22Rv1 (cell line): Measurements from ENCODE around the gene KPNB1.
A peak's percentile ranks its signal among the peaks of the same experiment; 100 is the strongest.

Source experiments
- H3K27ac ChIP-seq: fragments of 450-650 bp; 2 replicates; pipeline ENCODE4 v1.5.1; 2017
- CTCF ChIP-seq: fragments of 450-650 bp; IDR thresholded peaks from 2 replicates; pipeline ENCODE4 v1.5.1; 2017; ENCODE audit warnings: mild to moderate bottlenecking
- ZFX ChIP-seq: fragments of 450-650 bp; IDR thresholded peaks from 2 replicates; pipeline ENCODE4 v1.6.1; 2017; ENCODE audit warnings: antibody characterized with exemption, borderline replicate concordance

The KPNB1 gene

GRCh38 chr17:47728214-47728877 is 78.6 kb downstream of the KPNB1 start:
- H3K27ac ChIP-seq = no peak overlapping the region
- no peak for TF ChIP-seq ZFX
- TF ChIP-seq CTCF = no peak

- TF ChIP-seq CTCF = no peak
- TF ChIP-seq ZFX = no peak
Observed at GRCh38 chr17:47729476-47729875, 79.8 kb downstream of the KPNB1 start.

DNA sequence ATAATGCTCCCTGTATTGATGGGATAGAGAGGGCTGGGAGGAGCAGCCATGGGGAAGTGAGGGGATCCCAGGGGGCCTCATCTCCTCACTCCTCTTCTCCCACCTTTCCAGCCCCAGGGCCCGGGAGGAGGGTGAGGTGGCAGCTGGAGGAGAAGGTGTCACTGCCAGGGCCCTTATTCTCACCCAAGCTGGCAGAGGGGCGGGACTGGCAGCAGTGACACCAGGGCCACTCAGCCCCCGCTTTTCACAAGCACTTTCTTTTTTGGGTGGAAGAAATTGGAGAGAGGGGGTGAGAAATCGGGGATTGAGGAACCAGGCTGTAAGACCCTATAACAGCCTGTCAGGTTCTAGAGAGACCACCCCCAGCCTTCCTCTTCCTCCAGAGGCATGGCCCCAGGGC is 81.0 kb downstream of the KPNB1 start:
- TF ChIP-seq ZFX (no peak), CTCF (no peak)
- no peak overlapping the region for H3K27ac ChIP-seq

More at GRCh38 chr17:47729476-47729875, 79.8 kb downstream of the KPNB1 start:
- H3K27ac ChIP-seq = no peak overlapping the region

DNA sequence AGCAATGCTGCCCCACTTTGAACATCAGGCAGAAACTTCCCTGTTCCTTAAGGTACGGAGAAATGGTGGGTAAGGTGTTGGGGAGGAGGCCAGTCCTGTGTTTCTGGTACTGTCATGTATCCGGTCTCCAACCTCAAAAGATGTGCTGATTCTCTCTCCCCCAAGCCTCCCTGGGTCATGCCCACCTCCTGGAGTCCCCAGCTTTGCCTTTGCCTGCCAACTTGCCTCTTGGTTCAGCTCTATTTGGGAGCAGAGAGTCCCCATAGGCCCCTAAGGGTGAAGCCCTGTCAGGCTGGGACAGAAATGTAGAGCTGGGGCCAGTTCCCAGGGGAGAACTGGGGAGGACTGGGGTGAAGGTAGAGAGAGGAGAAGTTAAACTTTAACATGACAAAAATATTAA is 81.7 kb downstream of the KPNB1 start:
- no peak for TF ChIP-seq CTCF
- no peak for TF ChIP-seq ZFX
- H3K27ac ChIP-seq = no peak overlapping the region

DNA sequence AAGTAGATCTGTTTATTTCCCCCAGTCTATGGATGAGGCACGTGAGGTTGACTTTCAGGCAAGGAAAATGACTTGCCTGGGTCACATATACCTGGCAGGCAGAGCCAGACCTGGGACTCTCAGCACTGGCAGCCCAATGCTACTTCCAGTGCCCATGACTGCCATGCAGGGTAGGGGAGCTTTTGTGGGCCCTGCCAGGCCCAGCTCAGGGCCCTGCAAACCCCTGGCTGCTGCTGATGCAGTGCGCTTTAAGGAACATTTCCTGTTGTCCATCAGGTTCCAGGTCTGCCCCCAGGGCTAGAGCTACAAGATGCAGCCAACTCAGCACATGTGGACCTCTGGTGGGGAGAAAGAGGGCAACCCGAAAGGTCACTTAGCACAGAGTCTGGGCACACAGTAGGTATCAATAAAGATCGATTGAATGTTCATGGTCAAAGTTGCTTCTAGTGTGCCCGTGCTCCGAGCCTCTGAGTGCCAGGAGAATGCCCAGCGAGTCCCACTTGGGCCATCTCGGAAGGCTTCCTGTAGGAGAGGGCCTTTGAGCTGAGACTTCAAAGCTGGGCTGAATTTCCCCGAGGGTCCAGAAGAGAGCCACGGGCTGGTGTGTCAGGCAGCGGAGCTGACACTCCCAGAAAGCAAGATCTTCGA is 82.8 kb downstream of the KPNB1 start:
- TF ChIP-seq CTCF (no peak), ZFX (no peak)
- no peak overlapping the region for H3K27ac ChIP-seq

- H3K27ac ChIP-seq = no peak within 1 kb of the TSS
- peak; percentile 70 for TF ChIP-seq CTCF
- no peak for TF ChIP-seq ZFX
Observed at GRCh38 chr17:47733047-47733673, 83.4 kb downstream of the KPNB1 start, which contains the start of gene TBX21. Gene TBX21, plus strand, starts transcription at chr17:47733236. Its CDS starts 219 bp downstream, at chr17:47733455.
